GM20000 (cell line): Measurements from ENCODE around the gene BPGM.

Experiments
- DNase-seq: peaks from one replicate; pipeline ENCODE4 v3.0.0; 2012; ENCODE audit warnings: low spot score
- CTCF ChIP-seq: IDR thresholded peaks from 2 replicates; pipeline ENCODE4 v1.5.1; 2012; ENCODE audit warnings: mild to moderate bottlenecking, control low read depth; ENCODE audit errors: extremely low read depth, missing control alignments

BPGM gene

DNA sequence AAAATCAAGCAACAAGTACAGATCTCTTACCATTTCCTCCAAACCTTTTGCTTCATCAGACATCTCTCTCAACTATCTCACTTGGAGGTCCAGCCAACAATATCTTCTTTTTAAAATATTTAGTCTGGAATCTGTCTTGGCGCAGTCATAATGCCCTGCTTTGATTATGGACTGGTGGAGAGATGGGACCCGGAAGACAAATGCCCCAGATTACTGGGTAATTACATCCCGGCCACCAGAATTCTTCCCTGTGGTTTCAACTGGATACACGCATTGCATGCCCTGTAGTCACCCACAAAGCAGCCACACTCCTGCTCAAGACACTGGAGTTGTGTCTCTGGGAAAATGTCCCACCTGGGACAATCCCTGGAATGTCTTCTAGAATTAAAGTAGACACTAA lies 65.5 kb downstream of the BPGM start:
- no peak for DNase-seq
- TF ChIP-seq CTCF: no peak

- DNase-seq: no peak
- no peak for TF ChIP-seq CTCF
These were observed 68.0 kb downstream of the BPGM start for GRCh38 chr7:134714470-134715205.

DNA sequence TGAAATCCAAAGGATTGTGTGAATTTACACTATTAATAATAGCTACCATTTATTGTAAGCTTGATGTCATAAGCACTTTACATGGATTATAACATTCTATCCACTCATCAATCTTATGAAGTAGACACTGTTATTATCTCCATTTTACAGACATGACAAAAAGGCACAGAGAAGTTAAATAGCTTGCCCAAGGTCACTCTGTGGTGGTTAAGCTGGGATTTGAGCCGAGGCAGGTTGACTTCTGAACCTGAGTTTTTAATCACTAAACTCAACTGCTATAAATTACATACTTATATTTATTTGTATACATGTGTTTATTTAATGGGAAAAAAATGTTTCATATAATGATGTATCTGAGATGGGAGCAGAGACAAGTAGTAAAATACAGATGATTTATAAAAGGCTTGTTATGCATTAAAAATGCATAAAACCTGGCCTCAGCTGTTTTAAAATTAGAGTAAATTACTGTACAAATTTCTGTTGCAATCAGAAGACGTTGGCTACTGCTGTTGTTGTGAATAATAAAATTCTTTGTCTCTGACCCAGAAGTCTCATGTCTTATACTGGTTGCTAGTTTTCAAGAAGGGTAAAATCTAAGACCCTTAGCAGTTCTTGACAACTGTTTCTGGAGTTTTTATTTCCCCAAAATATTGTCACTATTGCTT lies 71.7 kb downstream of the BPGM start:
- DNase-seq: no peak
- TF ChIP-seq CTCF: no peak

- TF ChIP-seq CTCF: no peak
- DNase-seq: no peak
These were observed 73.7 kb downstream of the BPGM start for GRCh38 chr7:134720091-134720935.

- DNase-seq: no peak
- TF ChIP-seq CTCF: no peak
These were observed 74.5 kb downstream of the BPGM start for GRCh38 chr7:134721171-134721570.

GRCh38 chr7:134722786-134723322 lies 76.2 kb downstream of the BPGM start:
- no peak for TF ChIP-seq CTCF
- no peak for DNase-seq
